HG02798 (cell line): ENCODE results near the gene BAHD1.
A peak's percentile ranks its signal among the peaks of the same experiment; 100 is the strongest.

Experiments
- ATAC-seq: cut with Tn5 transposase; IDR thresholded peaks from one replicate; pipeline ENCODE4 v1.9.1; 2021; ENCODE audit warnings: mild to moderate bottlenecking; ENCODE audit not compliant: unreplicated experiment, poor library complexity

The BAHD1 gene

GRCh38 chr15:40421246-40422157, 19.3 kb upstream of the BAHD1 start:
- peak; percentile 76 for ATAC-seq

DNA sequence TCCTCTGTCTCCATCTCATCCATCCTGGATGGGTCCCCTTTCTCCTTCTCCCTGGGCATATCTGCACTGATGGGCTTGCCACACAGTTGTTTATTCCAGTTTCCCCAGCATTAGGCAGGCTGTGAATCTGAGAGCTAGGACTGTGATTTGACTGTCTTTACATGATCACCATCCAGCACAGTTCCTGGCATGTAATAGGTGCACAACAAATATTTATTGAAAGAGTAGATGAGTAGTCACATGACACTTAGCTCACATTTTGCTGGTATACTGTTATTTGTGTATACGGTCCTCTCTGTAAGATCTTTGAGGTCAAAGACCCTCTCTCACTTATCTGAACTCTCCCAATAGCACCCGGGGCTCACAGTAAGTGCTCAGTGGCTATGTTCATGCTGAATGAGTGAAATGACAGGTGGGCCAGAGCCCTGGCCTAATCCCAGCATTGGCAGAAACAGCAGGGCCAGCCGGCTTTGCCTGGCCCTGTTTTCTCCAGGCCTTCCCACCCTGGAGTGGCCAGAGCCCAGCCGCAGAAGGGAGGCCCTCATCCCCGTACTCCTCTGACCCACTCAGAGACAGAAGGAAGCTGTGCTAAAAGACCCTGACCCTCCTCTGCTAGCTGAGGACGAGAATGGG, 16.2 kb upstream of the BAHD1 start:
- ATAC-seq = no peak

GRCh38 chr15:40425681-40426080, 15.1 kb upstream of the BAHD1 start:
- no peak for ATAC-seq

DNA sequence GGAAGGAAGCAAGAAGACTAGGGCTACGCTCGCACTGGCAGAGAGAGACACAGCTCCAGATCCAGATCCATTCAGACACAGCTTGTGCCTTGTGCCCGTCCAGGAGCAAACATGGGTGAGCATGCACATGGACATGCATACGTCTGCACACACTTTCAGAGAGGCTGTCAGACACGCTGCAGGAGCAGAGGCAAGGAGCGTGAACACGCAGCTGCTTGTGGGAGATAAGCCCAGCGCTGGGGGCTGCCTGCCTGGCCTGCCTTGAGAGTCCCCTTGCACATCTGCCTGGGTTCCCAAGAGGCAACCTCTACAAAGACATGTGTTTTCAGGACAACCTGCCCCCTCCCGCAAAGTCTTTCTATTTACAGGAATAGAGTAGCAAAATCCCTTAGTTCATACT, 13.6 kb upstream of the BAHD1 start:
- ATAC-seq = no peak

DNA sequence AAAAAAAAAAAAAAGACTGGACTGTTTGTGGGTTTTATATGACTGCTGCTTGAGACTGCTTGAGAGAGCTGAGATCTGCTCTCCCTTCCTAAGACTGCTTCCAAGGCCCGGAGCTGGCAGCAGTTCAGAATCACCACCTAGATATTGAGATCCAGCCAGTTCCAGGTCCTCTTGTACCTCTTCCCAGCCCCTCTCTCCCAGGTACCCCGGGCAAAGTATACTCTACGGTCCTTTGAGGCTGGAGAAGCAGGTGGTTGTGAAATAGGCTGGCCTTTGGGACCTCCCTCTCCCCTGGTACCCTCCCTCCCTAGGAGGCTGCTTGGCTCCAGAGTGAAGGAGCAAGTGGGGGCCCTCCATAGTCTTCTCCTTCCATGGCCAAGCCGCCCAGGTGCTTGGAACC, 12.6 kb upstream of the BAHD1 start:
- ATAC-seq = no peak

DNA sequence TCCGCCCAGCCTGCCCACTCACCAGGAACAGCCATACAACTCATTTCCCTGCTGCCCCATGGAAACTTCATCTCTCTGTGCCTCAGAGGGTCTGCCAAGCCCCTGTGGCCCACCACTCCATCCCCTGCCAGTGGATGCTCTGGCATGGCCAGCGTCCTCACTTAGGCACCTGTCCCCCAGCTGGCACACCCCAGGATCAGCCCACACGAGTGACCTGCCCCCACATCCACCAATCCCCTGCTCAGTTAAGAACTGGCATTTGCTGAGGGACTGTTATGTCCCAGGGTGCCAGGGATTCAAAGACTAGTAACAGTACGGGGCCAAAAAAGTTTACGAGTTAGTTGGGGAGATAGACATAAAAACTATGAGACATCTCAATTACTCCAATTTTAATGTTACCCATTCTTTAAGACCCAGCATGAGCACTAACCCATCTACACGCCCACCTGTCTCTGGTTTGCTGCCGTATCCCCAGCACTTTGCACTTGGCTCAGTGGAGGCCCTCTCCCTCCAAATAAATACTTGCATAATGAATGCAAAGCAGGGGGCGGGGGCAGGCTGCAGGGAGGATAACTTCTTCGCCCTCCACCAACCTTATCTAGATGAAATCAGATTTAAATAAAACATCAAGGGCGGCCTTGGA, 11.6 kb upstream of the BAHD1 start:
- no peak for ATAC-seq

DNA sequence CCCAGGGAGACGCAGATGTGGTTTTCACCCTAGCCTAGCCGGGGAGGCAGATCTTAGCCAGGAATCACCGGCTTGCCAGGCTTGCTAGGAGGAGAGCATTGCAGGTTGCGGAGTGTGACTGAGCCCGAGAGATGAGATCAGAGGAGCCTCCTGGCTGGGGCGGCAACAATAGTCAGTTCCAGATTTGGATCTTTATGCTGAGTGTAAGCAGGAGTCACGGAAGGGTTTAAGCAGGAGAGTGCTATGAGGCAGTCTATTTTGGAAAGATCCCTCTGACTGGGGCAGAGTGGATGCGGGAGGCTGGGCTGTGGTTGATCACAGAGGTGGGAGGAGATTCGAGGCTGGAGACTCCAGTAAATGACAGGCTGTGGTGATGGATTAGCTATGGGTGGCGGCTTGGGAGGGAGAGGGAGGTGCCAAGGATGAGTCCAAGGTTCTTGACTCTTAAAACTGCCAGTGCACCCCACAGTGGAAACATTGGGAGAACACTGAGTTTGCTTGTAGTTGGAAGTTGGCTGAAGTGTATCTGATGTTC, 10.4 kb upstream of the BAHD1 start:
- ATAC-seq = no peak

DNA sequence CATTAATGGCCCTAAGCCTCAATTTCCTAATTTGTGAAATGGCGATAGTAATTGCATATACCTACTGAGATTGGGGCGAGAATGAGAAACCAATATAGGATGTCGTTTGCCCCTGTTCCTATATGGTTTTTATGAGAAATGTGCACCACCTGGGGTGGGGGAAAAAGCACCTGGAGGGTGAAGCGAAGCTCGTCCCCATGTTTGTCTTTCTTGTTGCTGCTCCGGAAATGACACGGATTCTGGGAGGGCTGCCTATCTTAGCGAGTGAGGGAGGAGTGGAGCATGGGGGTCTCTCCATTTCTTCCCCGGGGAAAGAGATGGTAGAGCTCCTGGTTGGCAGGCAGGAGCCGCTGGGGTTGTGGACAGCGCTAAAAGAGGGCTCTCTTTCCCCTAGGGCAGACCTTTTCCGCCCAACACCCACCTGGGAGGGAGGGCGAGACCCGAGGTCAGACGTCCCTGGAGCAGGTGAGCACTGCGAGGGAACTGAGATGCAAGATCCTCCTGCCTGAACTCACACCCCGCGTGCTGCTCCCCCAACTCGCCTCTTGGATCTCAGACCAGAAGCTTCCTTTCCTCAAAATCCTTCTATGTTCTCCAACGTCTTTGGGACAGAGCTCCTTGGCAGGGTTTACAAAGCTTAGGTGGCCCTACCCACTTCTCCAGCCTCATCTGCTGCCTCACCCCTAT, 5.6 kb upstream of the BAHD1 start:
- no peak for ATAC-seq

DNA sequence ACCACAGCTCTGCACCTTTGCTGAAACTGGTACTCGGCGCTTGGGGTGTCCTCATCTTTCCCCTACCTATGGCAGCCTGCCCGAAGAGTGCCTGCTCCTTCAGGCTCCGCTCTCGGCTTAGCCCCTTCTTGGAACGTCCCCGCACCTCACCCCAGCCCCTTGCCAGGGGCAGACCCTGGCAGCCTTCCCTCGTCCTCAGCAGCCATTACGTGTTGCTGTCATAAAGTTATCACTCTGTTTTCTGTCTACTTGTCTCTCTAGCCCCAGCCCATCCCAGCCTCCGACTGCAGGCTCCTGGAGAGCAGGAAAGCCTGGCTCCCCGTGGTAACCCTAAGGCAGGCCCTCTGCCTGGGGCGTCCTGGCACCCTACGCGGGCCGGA, 5.1 kb upstream of the BAHD1 start:
- ATAC-seq = no peak

DNA sequence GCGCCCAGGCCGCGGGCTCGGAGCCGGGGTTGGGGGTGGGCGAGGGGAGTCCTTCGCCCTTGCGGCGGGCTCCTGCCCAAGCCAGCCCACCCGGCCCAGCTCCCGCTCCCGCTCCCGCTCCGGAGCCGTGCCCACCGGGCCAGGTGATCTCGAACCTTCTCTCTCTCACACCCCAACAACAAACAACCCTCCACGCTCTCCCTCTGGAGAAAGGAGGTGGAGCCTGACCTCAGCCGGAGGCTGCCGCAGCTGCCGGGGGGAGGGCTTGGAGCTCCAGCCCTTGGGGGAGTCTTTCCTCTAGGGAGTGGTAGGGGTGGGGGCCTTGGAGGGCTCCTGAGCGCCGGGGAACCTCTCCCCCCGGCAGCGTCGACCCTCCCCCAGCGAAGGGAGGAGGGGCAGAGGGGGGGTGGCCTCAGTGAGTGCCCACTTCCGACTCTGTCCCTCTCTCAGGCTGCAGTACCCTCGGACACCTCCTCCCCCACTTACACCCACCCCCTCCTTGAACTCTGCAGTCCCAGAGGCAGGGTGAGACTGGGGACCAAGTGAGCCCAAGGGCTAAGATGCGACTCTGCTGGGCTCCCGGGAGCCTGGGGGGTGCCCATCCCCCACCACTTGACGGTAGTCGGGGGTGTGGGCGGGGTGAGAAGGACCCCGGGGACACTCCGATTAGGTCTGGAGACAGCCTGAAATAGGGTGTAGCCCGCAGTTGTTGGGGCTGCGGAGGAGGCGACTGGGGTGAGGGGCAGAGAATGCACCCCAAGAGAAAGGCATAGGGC, 4.4 kb upstream of the BAHD1 start:
- no peak for ATAC-seq

DNA sequence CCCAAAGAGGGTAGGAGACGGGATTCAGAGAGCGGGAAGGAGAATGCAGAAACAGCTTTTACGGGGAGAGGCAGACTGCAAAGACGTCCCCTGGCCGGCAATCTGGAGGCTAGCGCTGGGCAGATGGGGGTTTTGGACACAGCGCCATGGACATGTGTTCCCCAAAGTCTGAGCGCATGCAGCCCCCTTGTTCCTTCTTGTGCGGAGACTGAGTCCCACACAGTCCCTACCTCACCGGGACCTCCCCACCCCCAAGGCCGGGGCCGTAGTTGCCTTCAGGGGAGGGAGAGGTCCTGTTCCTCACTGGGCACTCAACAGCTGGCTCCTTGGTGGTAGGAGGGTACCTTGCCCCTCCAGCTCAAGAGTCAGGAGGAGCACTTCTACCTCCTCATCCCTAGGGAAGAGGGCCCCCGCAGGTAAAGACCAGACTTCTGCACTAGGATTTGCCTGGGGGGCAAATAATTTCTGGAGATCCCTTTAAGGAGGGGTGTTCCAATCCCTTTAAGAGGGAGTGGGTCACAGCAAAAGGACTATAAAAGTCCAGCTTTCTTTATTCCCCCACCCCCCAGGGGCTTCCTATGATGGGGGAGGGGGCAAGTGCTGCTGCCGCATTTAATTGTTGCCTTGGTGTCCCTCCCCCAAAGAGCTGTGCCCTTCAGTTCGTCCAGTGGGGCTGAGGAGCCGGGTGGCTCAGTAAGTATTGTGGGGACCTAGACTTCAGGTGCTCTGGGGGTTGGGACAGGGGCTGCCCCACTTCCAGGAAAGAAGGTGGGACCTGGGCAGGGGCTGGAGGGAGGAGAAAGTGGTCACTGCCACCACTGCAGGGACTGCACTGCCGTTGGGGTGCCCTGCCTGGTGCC, 3.6 kb upstream of the BAHD1 start:
- no peak for ATAC-seq

DNA sequence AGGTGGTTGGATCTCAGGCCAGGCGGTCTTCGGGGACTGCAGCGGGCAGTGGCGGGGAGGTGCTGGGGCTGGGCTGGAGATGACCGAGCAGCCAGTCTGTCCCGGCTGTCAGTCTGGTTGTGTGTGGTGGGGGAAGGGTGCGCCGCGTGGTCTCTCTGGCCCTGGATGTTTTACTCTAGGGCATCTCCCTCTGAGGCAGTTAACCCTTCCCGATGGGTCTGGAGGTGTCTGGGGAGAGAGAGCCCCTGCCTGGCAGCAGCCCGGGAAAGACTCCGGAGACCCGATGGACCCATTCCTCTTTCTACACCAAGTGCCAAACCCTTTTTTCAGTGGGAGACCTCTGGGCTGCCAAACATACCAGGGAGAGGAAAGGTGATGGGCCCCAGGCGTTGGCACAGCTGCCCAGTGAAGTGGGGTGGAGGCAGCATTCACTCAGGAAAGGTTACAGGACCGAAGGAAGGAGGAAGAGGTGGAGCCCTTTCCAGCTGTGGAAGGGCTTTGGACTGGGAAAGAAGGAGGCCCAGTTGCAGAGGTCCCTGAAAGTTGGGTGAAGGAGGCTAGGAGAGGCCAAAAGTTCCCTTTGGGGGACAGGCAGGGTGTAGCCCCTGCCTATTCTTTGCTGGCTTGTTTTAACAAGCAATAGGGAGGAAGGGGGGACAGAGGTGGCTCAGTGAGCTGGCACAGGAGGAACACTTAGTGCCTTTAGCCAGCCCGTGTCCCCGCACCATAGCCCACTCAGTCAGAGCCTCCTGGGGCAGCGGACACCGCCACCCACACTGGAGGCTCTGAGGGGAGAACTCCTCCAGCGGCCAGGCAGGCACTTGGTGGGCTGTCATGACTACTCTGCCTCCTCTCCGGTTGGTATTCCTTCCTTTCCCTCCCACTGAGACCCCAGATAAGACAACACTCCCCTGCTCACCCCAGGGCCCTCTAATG, 2.7 kb upstream of the BAHD1 start:
- ATAC-seq = no peak

DNA sequence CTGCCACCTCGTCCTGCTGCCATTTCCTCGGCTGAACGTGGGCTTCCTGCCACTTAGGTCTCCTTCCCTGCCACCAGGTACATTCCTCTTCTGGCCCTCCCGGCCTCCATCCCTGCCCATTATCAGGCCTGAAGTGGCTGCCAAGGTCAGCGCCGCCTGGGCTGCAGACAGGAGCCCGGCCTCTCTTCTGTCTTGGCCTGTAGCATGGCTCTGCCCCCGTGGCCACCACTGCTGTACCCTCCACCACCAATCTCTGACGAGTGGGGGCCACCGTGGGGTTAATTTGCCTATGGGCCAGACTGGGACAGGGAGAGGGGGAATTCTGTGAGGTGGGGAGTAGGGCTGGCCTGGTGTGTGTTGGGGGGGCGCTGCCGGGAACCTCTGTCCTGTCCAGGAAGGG, 2.0 kb upstream of the BAHD1 start:
- ATAC-seq = no peak

DNA sequence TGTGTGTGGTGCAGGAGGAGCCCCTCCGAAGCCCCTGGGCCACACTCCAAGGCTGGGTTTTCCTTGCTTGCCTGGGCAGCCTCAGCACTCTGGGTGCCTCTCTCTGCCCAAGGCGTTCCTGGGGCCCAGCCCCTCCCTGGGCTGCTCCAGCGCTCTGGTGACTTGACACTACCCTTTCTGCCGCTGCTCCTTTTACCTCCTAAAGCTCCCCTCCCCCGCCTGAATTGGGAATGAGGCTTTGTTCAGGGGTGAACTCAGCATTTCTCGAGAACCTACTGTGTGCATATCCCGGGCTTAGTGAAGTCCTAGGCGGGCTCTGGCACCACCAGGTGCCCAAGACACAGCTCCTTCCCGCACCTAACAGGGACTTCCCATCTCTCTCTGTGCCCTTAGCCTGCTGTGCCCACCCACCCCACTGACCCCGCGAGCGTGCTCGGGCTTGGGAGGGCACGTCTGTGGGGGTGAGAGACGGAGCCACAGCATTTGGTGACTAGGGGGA, 1.2 kb upstream of the BAHD1 start:
- no peak for ATAC-seq

- ATAC-seq = no peak
Observed at GRCh38 chr15:40439960-40440742, 602 bp upstream of the BAHD1 start.

GRCh38 chr15:40441565-40442531, 1.1 kb downstream of the BAHD1 start:
- ATAC-seq = peak; percentile 0
